Glutamatergic neuron (in vitro differentiated cells): Measurements from ENCODE around the gene RGS6. TPM values are rescaled to one million over a fixed set of nuclear protein-coding genes. Genes with fewer than 3 reads are reported as not detected.

Experiments
- DNase-seq: peaks from one replicate; pipeline ENCODE4 v3.0.0; 2022
- H3K27ac Mint-ChIP-seq: one replicate; pipeline ENCODE4 v1.8.0; 2020; ENCODE audit warnings: mild to moderate bottlenecking, mixed read lengths, inconsistent platforms; ENCODE audit not compliant: unreplicated experiment
- H3K27me3 Mint-ChIP-seq: one replicate; pipeline ENCODE4 v1.8.0; 2020; ENCODE audit warnings: mild to moderate bottlenecking, moderate library complexity, mixed read lengths, inconsistent platforms; ENCODE audit not compliant: unreplicated experiment
- H3K36me3 Mint-ChIP-seq: one replicate; pipeline ENCODE4 v1.8.0; 2020; ENCODE audit warnings: mild to moderate bottlenecking, mixed read lengths, inconsistent platforms; ENCODE audit not compliant: unreplicated experiment
- H3K4me1 Mint-ChIP-seq: one replicate; pipeline ENCODE4 v1.8.0; 2020; ENCODE audit warnings: mild to moderate bottlenecking, low read depth, mixed read lengths, inconsistent platforms; ENCODE audit not compliant: unreplicated experiment
- H3K4me3 Mint-ChIP-seq: one replicate; pipeline ENCODE4 v1.8.0; 2020; ENCODE audit warnings: mild to moderate bottlenecking, mixed read lengths, inconsistent platforms; ENCODE audit not compliant: unreplicated experiment
- H3K9me3 Mint-ChIP-seq: one replicate; pipeline ENCODE4 v1.8.0; 2020; ENCODE audit warnings: mild to moderate bottlenecking, moderate library complexity, mixed read lengths, inconsistent platforms; ENCODE audit not compliant: unreplicated experiment
- total RNA-seq: library from RNA; stranded (reverse); fragmentation: NEBNext Ultra II Directional; extraction: Animal tissue kit (Norgen Biotek cat#: 25700); gene quantifications from one replicate; pipeline ENCODE4 v1.2.1, GENCODE V29; 2021; ENCODE audit not compliant: unreplicated experiment
- TF ChIP-seq, protein P1 (sequence below): fragments of 200-600 bp; sonication (generic); IDR thresholded peaks from one replicate; pipeline ENCODE4 v1.5.0; 2021; ENCODE audit not compliant: partially characterized antibody, unreplicated experiment

Gene RGS6
- total RNA-seq, 1 donor from 2014 or later: 1.2 TPM

DNA sequence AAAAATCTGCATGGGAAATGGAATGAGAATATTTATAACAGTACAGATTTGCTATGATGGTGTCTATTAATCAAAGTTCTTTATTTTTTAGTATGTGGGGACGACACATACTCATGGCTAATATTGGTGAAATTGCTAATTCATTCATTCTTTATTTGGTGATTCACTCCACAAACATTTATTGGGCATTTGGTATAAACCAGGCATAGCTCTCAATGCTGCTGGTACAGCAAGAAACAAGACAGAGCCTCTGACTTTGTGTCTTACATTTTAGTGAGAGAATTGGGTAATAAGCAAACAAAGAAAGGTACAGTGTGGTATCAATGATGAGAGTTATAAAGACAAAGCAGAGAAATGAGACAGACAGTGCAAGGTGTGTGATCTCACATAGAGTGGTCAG is 129.5 kb downstream of the RGS6 start:
- no peak overlapping the region for H3K27ac Mint-ChIP-seq
- DNase-seq: no peak
- TF ChIP-seq, protein P1, sequence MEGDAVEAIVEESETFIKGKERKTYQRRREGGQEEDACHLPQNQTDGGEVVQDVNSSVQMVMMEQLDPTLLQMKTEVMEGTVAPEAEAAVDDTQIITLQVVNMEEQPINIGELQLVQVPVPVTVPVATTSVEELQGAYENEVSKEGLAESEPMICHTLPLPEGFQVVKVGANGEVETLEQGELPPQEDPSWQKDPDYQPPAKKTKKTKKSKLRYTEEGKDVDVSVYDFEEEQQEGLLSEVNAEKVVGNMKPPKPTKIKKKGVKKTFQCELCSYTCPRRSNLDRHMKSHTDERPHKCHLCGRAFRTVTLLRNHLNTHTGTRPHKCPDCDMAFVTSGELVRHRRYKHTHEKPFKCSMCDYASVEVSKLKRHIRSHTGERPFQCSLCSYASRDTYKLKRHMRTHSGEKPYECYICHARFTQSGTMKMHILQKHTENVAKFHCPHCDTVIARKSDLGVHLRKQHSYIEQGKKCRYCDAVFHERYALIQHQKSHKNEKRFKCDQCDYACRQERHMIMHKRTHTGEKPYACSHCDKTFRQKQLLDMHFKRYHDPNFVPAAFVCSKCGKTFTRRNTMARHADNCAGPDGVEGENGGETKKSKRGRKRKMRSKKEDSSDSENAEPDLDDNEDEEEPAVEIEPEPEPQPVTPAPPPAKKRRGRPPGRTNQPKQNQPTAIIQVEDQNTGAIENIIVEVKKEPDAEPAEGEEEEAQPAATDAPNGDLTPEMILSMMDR: no peak
- H3K4me1 Mint-ChIP-seq: no peaks in the 10 kb centered on the region
- no peaks in the 10 kb centered on the region for H3K36me3 Mint-ChIP-seq
- peaks cover 3% of the 10 kb centered on the region for H3K9me3 Mint-ChIP-seq
- H3K27me3 Mint-ChIP-seq: peaks cover 2% of the 10 kb centered on the region
- H3K4me3 Mint-ChIP-seq: no peak overlapping the region

DNA sequence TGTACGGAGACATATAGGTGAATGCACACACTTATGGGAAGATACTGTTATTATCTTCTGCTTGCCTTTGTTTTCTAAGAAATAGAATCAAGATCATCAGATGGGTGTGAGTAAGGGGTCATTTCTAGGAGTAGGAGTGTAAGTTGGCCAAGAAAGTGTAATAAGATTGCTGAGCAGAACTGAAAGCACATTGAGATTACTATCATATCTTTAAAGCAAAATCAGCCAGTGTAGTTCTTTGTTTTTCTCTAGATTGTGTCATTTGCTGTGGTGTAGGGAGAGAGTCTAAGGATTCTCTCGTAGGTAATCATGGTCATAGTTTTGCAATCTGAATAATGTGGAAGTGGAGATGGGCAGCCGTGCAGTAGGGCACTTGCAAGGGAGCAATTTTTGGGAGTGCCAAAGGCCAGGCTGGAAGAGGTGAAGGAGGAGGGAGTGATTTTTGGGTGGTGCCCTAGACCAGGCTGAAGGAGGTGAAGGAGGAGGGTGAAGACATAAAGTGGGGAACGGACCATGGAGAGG is 131.6 kb downstream of the RGS6 start:
- no peak overlapping the region for H3K4me3 Mint-ChIP-seq
- peaks cover 3% of the 10 kb centered on the region for H3K9me3 Mint-ChIP-seq
- H3K27me3 Mint-ChIP-seq: peaks cover 2% of the 10 kb centered on the region
- no peak overlapping the region for H3K27ac Mint-ChIP-seq
- H3K36me3 Mint-ChIP-seq: no peaks in the 10 kb centered on the region
- no peak for DNase-seq
- TF ChIP-seq, protein P1: no peak
- no peaks in the 10 kb centered on the region for H3K4me1 Mint-ChIP-seq

DNA sequence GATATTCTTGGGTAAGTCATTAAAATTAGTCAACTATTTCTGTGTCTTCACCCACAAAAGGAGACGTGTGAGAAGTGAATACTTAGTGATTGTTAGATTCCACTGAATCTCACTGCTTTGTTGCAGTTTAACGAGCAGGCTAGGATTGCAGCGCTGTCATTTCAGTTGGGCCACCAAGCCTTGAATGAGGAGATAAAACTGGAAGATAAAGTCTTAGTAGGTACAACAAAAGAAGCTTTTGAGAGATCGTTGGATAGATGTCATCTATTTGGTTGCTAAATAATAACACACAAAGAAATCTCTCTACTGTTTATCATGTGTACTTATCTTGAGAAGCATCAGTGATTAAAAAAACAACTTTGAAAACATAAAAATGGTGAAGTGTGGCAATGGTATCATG is 132.3 kb downstream of the RGS6 start:
- H3K4me3 Mint-ChIP-seq: no peak overlapping the region
- H3K4me1 Mint-ChIP-seq: no peaks in the 10 kb centered on the region
- TF ChIP-seq, protein P1: no peak
- no peak overlapping the region for H3K27ac Mint-ChIP-seq
- H3K27me3 Mint-ChIP-seq: peaks cover 2% of the 10 kb centered on the region
- DNase-seq: no peak
- peaks cover 3% of the 10 kb centered on the region for H3K9me3 Mint-ChIP-seq
- H3K36me3 Mint-ChIP-seq: no peaks in the 10 kb centered on the region

DNA sequence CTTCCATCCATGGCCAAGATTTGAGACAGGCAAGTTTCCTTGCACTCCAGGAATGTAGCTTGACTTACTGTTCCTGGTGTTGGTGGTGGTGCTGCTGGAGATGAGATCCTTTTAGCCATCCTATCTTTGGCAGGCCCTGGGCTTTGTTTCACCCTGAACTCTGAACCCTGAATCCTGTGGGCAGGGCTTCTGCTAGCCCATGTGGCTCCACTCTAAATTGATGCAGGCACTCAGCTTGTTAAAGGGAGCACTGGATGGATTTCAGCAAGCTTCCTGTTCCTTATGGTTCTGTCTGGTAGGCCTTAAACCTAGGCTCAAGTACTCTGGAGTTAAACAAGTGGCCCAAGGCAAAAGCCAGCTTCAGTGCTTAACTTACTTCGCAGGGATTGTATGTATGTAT is 138.2 kb downstream of the RGS6 start:
- no peak overlapping the region for H3K27ac Mint-ChIP-seq
- TF ChIP-seq, protein P1: no peak
- H3K27me3 Mint-ChIP-seq: no peaks in the 10 kb centered on the region
- H3K9me3 Mint-ChIP-seq: no peaks in the 10 kb centered on the region
- no peaks in the 10 kb centered on the region for H3K4me1 Mint-ChIP-seq
- DNase-seq: no peak
- H3K4me3 Mint-ChIP-seq: no peak overlapping the region
- H3K36me3 Mint-ChIP-seq: no peaks in the 10 kb centered on the region

DNA sequence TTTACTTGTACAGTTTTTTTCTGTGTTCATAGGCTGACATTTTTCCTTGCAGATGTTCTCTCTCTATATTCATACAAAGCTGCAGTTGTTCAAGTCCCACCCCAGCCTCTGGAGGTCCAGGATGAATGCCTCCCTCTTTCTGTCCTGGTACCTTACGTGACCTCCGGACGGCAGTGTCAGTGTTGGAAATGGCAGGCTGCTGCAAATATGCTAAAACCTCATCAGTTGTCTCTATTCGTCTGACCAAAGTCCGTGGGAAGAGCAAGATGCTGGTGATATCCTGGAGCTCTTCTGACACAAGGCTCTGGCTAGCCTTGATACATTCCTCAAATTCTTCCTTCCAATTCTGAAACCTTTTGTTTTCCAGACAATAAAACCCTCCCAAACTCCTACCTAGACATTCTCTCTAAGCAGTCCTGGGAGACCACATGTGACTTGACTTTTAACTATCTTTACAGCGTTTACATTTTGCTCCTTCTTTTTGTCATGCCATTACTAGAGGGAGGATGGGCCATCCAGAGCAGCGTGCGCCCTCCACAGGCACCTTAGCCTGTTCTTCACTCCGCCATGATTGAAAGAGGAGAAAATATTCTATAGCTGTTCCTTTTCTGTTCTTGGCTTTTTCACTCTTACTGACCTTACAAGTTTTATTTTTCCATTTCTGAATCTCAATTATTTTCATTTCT is 143.6 kb downstream of the RGS6 start:
- DNase-seq: no peak

More for the DNA sequence above, 143.6 kb downstream of the RGS6 start:
- Mint-ChIP-seq H3K27me3 (no peaks in the 10 kb centered on the region), H3K36me3 (no peaks in the 10 kb centered on the region), H3K4me1 (no peaks in the 10 kb centered on the region), H3K9me3 (no peaks in the 10 kb centered on the region), H3K27ac (no peak overlapping the region), H3K4me3 (no peak overlapping the region)
- TF ChIP-seq, protein P1: no peak
